ENCODE data around the gene TMEM79. TPM values are rescaled to one million over a fixed set of nuclear protein-coding genes. Genes with fewer than 3 reads are reported as not detected.

Gene TMEM79
- total RNA-seq: 0.86 and 1.9 TPM in 2 replicates

- DNase-seq (ENCODE audit: low read depth, low spot score): no peak
Observed at GRCh38 chr1:156284112-156284511, at the start of gene TMEM79. Gene TMEM79 (plus strand): TSS chr1:156284325. CDS start chr1:156285227, 902 bp downstream.

- DNase-seq (ENCODE audit: low read depth, low spot score): no peak
Observed at GRCh38 chr1:156236164-156236563, 48.0 kb upstream of the TMEM79 start.

GRCh38 chr1:156238248-156238647, 45.9 kb upstream of the TMEM79 start:
- no peak for DNase-seq (ENCODE audit: low read depth, low spot score)

GRCh38 chr1:156241311-156241811, 42.8 kb upstream of the TMEM79 start:
- DNase-seq (ENCODE audit: low read depth, low spot score): no peak

- no peak for DNase-seq (ENCODE audit: low read depth, low spot score)
Observed at GRCh38 chr1:156241926-156242325, 42.2 kb upstream of the TMEM79 start, which contains the start of gene BGLAP. Gene BGLAP (plus strand): TSS chr1:156242184. CDS start chr1:156242232, 48 bp downstream.

GRCh38 chr1:156242738-156243137, 41.4 kb upstream of the TMEM79 start:
- DNase-seq (ENCODE audit: low read depth, low spot score): no peak

- no peak for DNase-seq (ENCODE audit: low read depth, low spot score)
Observed at GRCh38 chr1:156244126-156244525, 40.0 kb upstream of the TMEM79 start.

GRCh38 chr1:156244712-156245111, 39.4 kb upstream of the TMEM79 start:
- DNase-seq (ENCODE audit: low read depth, low spot score): no peak

GRCh38 chr1:156245451-156246232, 38.5 kb upstream of the TMEM79 start:
- no peak for DNase-seq (ENCODE audit: low read depth, low spot score)

- DNase-seq (ENCODE audit: low read depth, low spot score): no peak
Observed at GRCh38 chr1:156246241-156246780, 37.8 kb upstream of the TMEM79 start.

- DNase-seq (ENCODE audit: low read depth, low spot score): no peak
Observed at GRCh38 chr1:156246781-156247459, 37.2 kb upstream of the TMEM79 start.

- no peak for DNase-seq (ENCODE audit: low read depth, low spot score)
Observed at GRCh38 chr1:156247460-156248322, 36.4 kb upstream of the TMEM79 start, which contains the start of gene PAQR6. Gene PAQR6 (minus strand): TSS chr1:156248056. CDS start chr1:156246731, 1,325 bp downstream.

GRCh38 chr1:156248323-156248683, 35.8 kb upstream of the TMEM79 start:
- DNase-seq (ENCODE audit: low read depth, low spot score): no peak

- no peak for DNase-seq (ENCODE audit: low read depth, low spot score)
Observed at GRCh38 chr1:156249593-156249992, 34.5 kb upstream of the TMEM79 start.

- no peak for DNase-seq (ENCODE audit: low read depth, low spot score)
Observed at GRCh38 chr1:156251527-156251926, 32.6 kb upstream of the TMEM79 start.

GRCh38 chr1:156253634-156254033, 30.5 kb upstream of the TMEM79 start:
- DNase-seq (ENCODE audit: low read depth, low spot score): no peak

GRCh38 chr1:156257711-156258110, 26.4 kb upstream of the TMEM79 start:
- no peak for DNase-seq (ENCODE audit: low read depth, low spot score)

GRCh38 chr1:156258859-156259258, 25.3 kb upstream of the TMEM79 start:
- DNase-seq (ENCODE audit: low read depth, low spot score): no peak

GRCh38 chr1:156259805-156260204, 24.3 kb upstream of the TMEM79 start:
- DNase-seq (ENCODE audit: low read depth, low spot score): no peak

- no peak for DNase-seq (ENCODE audit: low read depth, low spot score)
Observed at GRCh38 chr1:156260896-156261295, 23.2 kb upstream of the TMEM79 start.

Measured in pulmonary artery endothelial cell (primary cell).